Fibroblast of pulmonary artery (primary cell): ENCODE results near the gene MED29.
A peak's percentile ranks its signal among the peaks of the same experiment; 100 is the strongest.

Source experiments
- DNase-seq: peaks from one replicate; pipeline ENCODE4 v3.0.0-alpha.2; 2010; ENCODE audit warnings: low read depth
- H3K4me3 ChIP-seq: replicated peaks from 2 replicates; pipeline ENCODE4 v1.5.1; 2011; ENCODE audit warnings: low read depth, mild to moderate bottlenecking, control low read depth, low read length, moderate library complexity
- CTCF ChIP-seq: IDR thresholded peaks from 2 replicates; pipeline ENCODE4 v1.5.1; 2011; ENCODE audit warnings: mild to moderate bottlenecking, control low read depth, low read length, inconsistent platforms; ENCODE audit errors: missing control alignments

MED29 gene

GRCh38 chr19:39445196-39446111 is 54.3 kb downstream of the MED29 start, which contains the start of gene SUPT5H:
TSS of gene SUPT5H (plus strand) at chr19:39445582. CDS start at chr19:39445891, 309 bp downstream.
- no peak for TF ChIP-seq CTCF
- H3K4me3 ChIP-seq = peak within 1 kb of the TSS; percentile 100
- DNase-seq = peak; percentile 99

- TF ChIP-seq CTCF = no peak
- DNase-seq = no peak
- H3K4me3 ChIP-seq = peak overlapping the region; percentile 100
Observed at GRCh38 chr19:39446365-39447084, 55.3 kb downstream of the MED29 start.

- TF ChIP-seq CTCF = no peak
- H3K4me3 ChIP-seq = no peak overlapping the region
- no peak for DNase-seq
Observed at GRCh38 chr19:39448271-39448670, 57.1 kb downstream of the MED29 start.

GRCh38 chr19:39449116-39449797 is 58.1 kb downstream of the MED29 start:
- H3K4me3 ChIP-seq = no peak overlapping the region
- no peak for TF ChIP-seq CTCF
- no peak for DNase-seq
